HG02938 (cell line): Measurements from ENCODE around the gene P2RY11.

Experiments used
- ATAC-seq: cut with Tn5 transposase; IDR thresholded peaks from one replicate; pipeline ENCODE4 v1.9.1; 2021; ENCODE audit warnings: mild to moderate bottlenecking, moderate library complexity; ENCODE audit not compliant: unreplicated experiment

Gene P2RY11

GRCh38 chr19:10092648-10093294 is 18.7 kb upstream of the P2RY11 start:
- ATAC-seq, result no peak

- no peak for ATAC-seq
Observed at GRCh38 chr19:10093295-10094186, 18.0 kb upstream of the P2RY11 start.

- ATAC-seq, result no peak
Observed at GRCh38 chr19:10095622-10095947, 15.9 kb upstream of the P2RY11 start.

GRCh38 chr19:10095948-10096614 is 15.4 kb upstream of the P2RY11 start:
- peak; percentile 66 for ATAC-seq

- no peak for ATAC-seq
Observed at GRCh38 chr19:10096615-10096963, 14.9 kb upstream of the P2RY11 start.

GRCh38 chr19:10100163-10100785 is 11.2 kb upstream of the P2RY11 start:
- ATAC-seq, result no peak

GRCh38 chr19:10102787-10103236 is 8.7 kb upstream of the P2RY11 start:
- ATAC-seq, result peak; percentile 33

GRCh38 chr19:10104130-10104513 is 7.4 kb upstream of the P2RY11 start:
- ATAC-seq, result no peak

GRCh38 chr19:10104665-10105508 is 6.6 kb upstream of the P2RY11 start:
- ATAC-seq, result peak; percentile 40

- ATAC-seq, result no peak
Observed at GRCh38 chr19:10105509-10106099, 5.9 kb upstream of the P2RY11 start.

GRCh38 chr19:10106100-10106936 is 5.2 kb upstream of the P2RY11 start, which contains the start of gene PPAN:
PPAN (plus strand) TSS chr19:10106362; CDS start chr19:10106395, 33 bp downstream.
- peak; percentile 43 for ATAC-seq

GRCh38 chr19:10107254-10107653 is 4.2 kb upstream of the P2RY11 start:
- no peak for ATAC-seq

- ATAC-seq, result no peak
Observed at GRCh38 chr19:10107817-10108367, 3.6 kb upstream of the P2RY11 start.

GRCh38 chr19:10109528-10109927 is 2.0 kb upstream of the P2RY11 start:
- no peak for ATAC-seq

GRCh38 chr19:10110076-10110971 is 1.2 kb upstream of the P2RY11 start:
- ATAC-seq, result no peak

- no peak for ATAC-seq
Observed at GRCh38 chr19:10110972-10111317, 548 bp upstream of the P2RY11 start.

GRCh38 chr19:10112037-10112761 is 706 bp downstream of the P2RY11 start:
- ATAC-seq, result no peak
